HUES64 (cell line): Measurements from ENCODE around the gene RANGAP1.
A peak's percentile ranks its signal among the peaks of the same experiment; 100 is the strongest.

Source experiments
- H3K27ac ChIP-seq: 2 replicates; pipeline ENCODE4 v1.7.0; 2013; ENCODE audit warnings: low read depth, low read length, inconsistent platforms
- H3K27me3 ChIP-seq: 2 replicates; pipeline ENCODE4 v1.6.1; 2013; ENCODE audit warnings: mild to moderate bottlenecking, low read length; ENCODE audit not compliant: insufficient read depth
- H3K36me3 ChIP-seq: 2 replicates; pipeline ENCODE4 v1.6.1; 2013; ENCODE audit warnings: mild to moderate bottlenecking, low read length; ENCODE audit not compliant: insufficient read depth
- H3K4me1 ChIP-seq: 2 replicates; pipeline ENCODE4 v1.6.1; 2013; ENCODE audit warnings: mild to moderate bottlenecking, low read length, moderate library complexity; ENCODE audit not compliant: insufficient read depth
- H3K4me3 ChIP-seq: 2 replicates; pipeline ENCODE4 v1.5.1; 2013; ENCODE audit warnings: mild to moderate bottlenecking, low read length, moderate library complexity
- H3K9ac ChIP-seq: 2 replicates; pipeline ENCODE4 v1.6.1; 2013; ENCODE audit warnings: mild to moderate bottlenecking, low read depth, low read length
- H3K9me3 ChIP-seq: 2 replicates; pipeline ENCODE4 v1.6.1; 2013; ENCODE audit warnings: low read depth, low read length; ENCODE audit not compliant: insufficient read depth
- WGBS: fragments of 150-250, 120-280 bp; methylation state at CpG from one replicate; pipeline ENCODE4 v1.1.7; 2013; ENCODE audit warnings: missing lambda C conversion rate; 5-methylcytosine and 5-hydroxymethylcytosine counted together

Gene RANGAP1

GRCh38 chr22:41229730-41230400, 56.1 kb downstream of the RANGAP1 start:
- no peak overlapping the region for H3K27ac ChIP-seq
- H3K36me3 ChIP-seq = peaks cover 47% of the 10 kb centered on the region
- WGBS = 90% methylated on average over 15 of the region's 17 CpGs
- H3K27me3 ChIP-seq = no peaks in the 10 kb centered on the region
- no peak overlapping the region for H3K4me3 ChIP-seq
- no peak overlapping the region for H3K9ac ChIP-seq
- no peaks in the 10 kb centered on the region for H3K4me1 ChIP-seq
- no peaks in the 10 kb centered on the region for H3K9me3 ChIP-seq

GRCh38 chr22:41229215-41229614, 56.8 kb downstream of the RANGAP1 start:
- Histone ChIP-seq H3K9me3 (no peaks in the 10 kb centered on the region), H3K36me3 (peaks cover 53% of the 10 kb centered on the region), H3K4me1 (no peaks in the 10 kb centered on the region), H3K27me3 (no peaks in the 10 kb centered on the region), H3K9ac (no peak overlapping the region), H3K27ac (no peak overlapping the region), H3K4me3 (no peak overlapping the region)
- 94% methylated on average over 6 of the region's 6 CpGs for WGBS

GRCh38 chr22:41226723-41227655, 59.0 kb downstream of the RANGAP1 start:
- no peaks in the 10 kb centered on the region for H3K9me3 ChIP-seq
- H3K9ac ChIP-seq = no peak overlapping the region
- no peak overlapping the region for H3K4me3 ChIP-seq
- 96% methylated on average over 25 of the region's 26 CpGs for WGBS
- no peak overlapping the region for H3K27ac ChIP-seq
- H3K27me3 ChIP-seq = no peaks in the 10 kb centered on the region
- no peaks in the 10 kb centered on the region for H3K4me1 ChIP-seq
- H3K36me3 ChIP-seq = peaks cover 75% of the 10 kb centered on the region

GRCh38 chr22:41223535-41223934, 62.5 kb downstream of the RANGAP1 start:
- H3K4me3 ChIP-seq = no peak overlapping the region
- no peaks in the 10 kb centered on the region for H3K9me3 ChIP-seq
- no peaks in the 10 kb centered on the region for H3K27me3 ChIP-seq
- no peak overlapping the region for H3K9ac ChIP-seq
- H3K27ac ChIP-seq = no peak overlapping the region
- H3K36me3 ChIP-seq = peaks cover 88% of the 10 kb centered on the region
- no peaks in the 10 kb centered on the region for H3K4me1 ChIP-seq
- WGBS = 88% methylated on average over 6 of the region's 7 CpGs

- no peaks in the 10 kb centered on the region for H3K9me3 ChIP-seq
- no peak overlapping the region for H3K4me3 ChIP-seq
- no peaks in the 10 kb centered on the region for H3K27me3 ChIP-seq
- no peak overlapping the region for H3K9ac ChIP-seq
- H3K4me1 ChIP-seq = no peaks in the 10 kb centered on the region
- H3K36me3 ChIP-seq = peaks cover 83% of the 10 kb centered on the region
- WGBS = 91% methylated on average over 9 of the region's 9 CpGs
- no peak overlapping the region for H3K27ac ChIP-seq
Measured at GRCh38 chr22:41222846-41223507, 63.0 kb downstream of the RANGAP1 start.

GRCh38 chr22:41217553-41218157, 68.3 kb downstream of the RANGAP1 start:
- 64% methylated on average over 16 of the region's 16 CpGs for WGBS
- Histone ChIP-seq H3K27ac (peak overlapping the region; percentile 37; the same call in 1 of the 2 replicates), H3K36me3 (peaks cover 65% of the 10 kb centered on the region), H3K4me3 (no peak overlapping the region), H3K27me3 (no peaks in the 10 kb centered on the region), H3K9ac (no peak overlapping the region), H3K9me3 (peaks cover 7% of the 10 kb centered on the region), H3K4me1 (peaks cover 14% of the 10 kb centered on the region; the same call in 1 of the 2 replicates)

- no peak overlapping the region; the same call in 1 of the 2 replicates for H3K9ac ChIP-seq
- 80% methylated on average over 13 of the region's 13 CpGs for WGBS
- H3K27ac ChIP-seq = peak overlapping the region; percentile 52; the same call in 1 of the 2 replicates
- H3K4me1 ChIP-seq = peaks cover 14% of the 10 kb centered on the region; the same call in 1 of the 2 replicates
- peaks cover 59% of the 10 kb centered on the region for H3K36me3 ChIP-seq
- H3K9me3 ChIP-seq = peaks cover 7% of the 10 kb centered on the region
- no peak overlapping the region for H3K4me3 ChIP-seq
- no peaks in the 10 kb centered on the region for H3K27me3 ChIP-seq
Measured at GRCh38 chr22:41216984-41217383, 69.0 kb downstream of the RANGAP1 start.

- Histone ChIP-seq H3K36me3 (peaks cover 56% of the 10 kb centered on the region), H3K4me1 (peaks cover 14% of the 10 kb centered on the region; the same call in 1 of the 2 replicates), H3K27ac (no peak overlapping the region), H3K27me3 (no peaks in the 10 kb centered on the region), H3K9me3 (peaks cover 7% of the 10 kb centered on the region), H3K9ac (no peak overlapping the region), H3K4me3 (no peak overlapping the region)
- 94% methylated on average over 7 of the region's 7 CpGs for WGBS
Measured at GRCh38 chr22:41215926-41216325, 70.1 kb downstream of the RANGAP1 start.

GRCh38 chr22:41215409-41215808, 70.6 kb downstream of the RANGAP1 start:
- Histone ChIP-seq H3K9ac (no peak overlapping the region), H3K27ac (no peak overlapping the region), H3K4me1 (peaks cover 14% of the 10 kb centered on the region; the same call in 1 of the 2 replicates), H3K4me3 (no peak overlapping the region), H3K36me3 (peaks cover 55% of the 10 kb centered on the region), H3K27me3 (no peaks in the 10 kb centered on the region), H3K9me3 (peaks cover 7% of the 10 kb centered on the region)
- WGBS = 97% methylated on average over 10 of the region's 10 CpGs

GRCh38 chr22:41206719-41207118, 79.3 kb downstream of the RANGAP1 start:
- Histone ChIP-seq H3K4me3 (no peak overlapping the region), H3K27ac (no peak overlapping the region), H3K4me1 (no peaks in the 10 kb centered on the region), H3K27me3 (no peaks in the 10 kb centered on the region; the same call in 1 of the 2 replicates), H3K36me3 (peaks cover 16% of the 10 kb centered on the region), H3K9ac (no peak overlapping the region), H3K9me3 (no peaks in the 10 kb centered on the region)
- WGBS = 95% methylated on average over 8 of the region's 9 CpGs
